GM19099 (cell line): ENCODE results near the gene MMD.

Experiments
- POLR2A ChIP-seq: IDR thresholded peaks from 3 replicates; pipeline ENCODE4 v1.6.1; 2011; ENCODE audit warnings: low read depth; ENCODE audit not compliant: insufficient read length; ENCODE audit errors: extremely low read depth

MMD gene

GRCh38 chr17:55351226-55351625 is 70.4 kb downstream of the MMD start:
- no peak for TF ChIP-seq POLR2A

- no peak for TF ChIP-seq POLR2A
Observed at GRCh38 chr17:55350825-55351205, 70.8 kb downstream of the MMD start.

- TF ChIP-seq POLR2A, result no peak
Observed at GRCh38 chr17:55348749-55349354, 72.8 kb downstream of the MMD start.

- TF ChIP-seq POLR2A, result no peak
Observed at GRCh38 chr17:55347341-55347740, 74.3 kb downstream of the MMD start.

- no peak for TF ChIP-seq POLR2A
Observed at GRCh38 chr17:55346658-55347057, 75.0 kb downstream of the MMD start.

- TF ChIP-seq POLR2A, result no peak
Observed at GRCh38 chr17:55345132-55345531, 76.5 kb downstream of the MMD start.

- TF ChIP-seq POLR2A, result no peak
Observed at GRCh38 chr17:55344514-55344997, 77.1 kb downstream of the MMD start.

GRCh38 chr17:55343900-55344513 is 77.6 kb downstream of the MMD start:
- TF ChIP-seq POLR2A, result no peak

- TF ChIP-seq POLR2A, result no peak
Observed at GRCh38 chr17:55342800-55343585, 78.6 kb downstream of the MMD start.
